Subcutaneous abdominal adipose tissue (tissue), 5 donors: Measurements from ENCODE around the gene DNER.
A peak's percentile ranks its signal among the peaks of the same experiment; 100 is the strongest.

Experiments
- H3K27ac ChIP-seq: one replicate; pipeline ENCODE4 v1.7.0; 2013; ENCODE audit warnings: low read depth, mild to moderate bottlenecking, inconsistent platforms, low read length, moderate library complexity
- H3K27me3 ChIP-seq, 5 donors: one replicate each; pipeline ENCODE4 v1.7.0; 2013; ENCODE audit warnings: low read length in 5 of 5, inconsistent platforms in 1 of 5; ENCODE audit not compliant: control insufficient read depth in 5 of 5, insufficient read depth in 4 of 5
- H3K36me3 ChIP-seq, 5 donors: one replicate each; pipeline ENCODE4 v1.7.0; 2013; ENCODE audit warnings: low read length in 5 of 5; ENCODE audit not compliant: control insufficient read depth in 5 of 5, insufficient read depth in 5 of 5
- H3K4me1 ChIP-seq, 5 donors: one replicate each; pipeline ENCODE4 v1.7.0; 2013; ENCODE audit warnings: low read length in 5 of 5, mild to moderate bottlenecking in 3 of 5, moderate library complexity in 1 of 5; ENCODE audit not compliant: control insufficient read depth in 5 of 5, insufficient read depth in 5 of 5
- H3K4me3 ChIP-seq, 5 donors: one replicate each; pipeline ENCODE4 v1.7.0; 2013; ENCODE audit warnings: low read length in 5 of 5, low read depth in 1 of 5
- H3K9ac ChIP-seq, 5 donors: one replicate each; pipeline ENCODE4 v1.7.0; 2013; ENCODE audit warnings: low read length in 5 of 5, mild to moderate bottlenecking in 4 of 5, moderate library complexity in 3 of 5
- H3K9me3 ChIP-seq, 5 donors: one replicate each; pipeline ENCODE4 v1.7.0; 2013; ENCODE audit warnings: low read length in 5 of 5; ENCODE audit not compliant: control insufficient read depth in 5 of 5
- donor health status: healthy.
- donor health status: healthy.
- donor health status: healthy.
- donor health status: healthy.
- donor health status: healthy.

The DNER gene

GRCh38 chr2:229718057-229718456, 3.7 kb upstream of the DNER start:
- Histone ChIP-seq H3K9ac (no peak overlapping the region), H3K4me3 (no peak overlapping the region), H3K27ac (no peak overlapping the region), H3K9me3 (no peaks in the 10 kb centered on the region), H3K4me1 (peaks cover 0 to 20% (median 17%) of the 10 kb centered on the region in 5 donors), H3K36me3 (no peaks in the 10 kb centered on the region), H3K27me3 (peaks cover 17 to 40% (median 28%) of the 10 kb centered on the region in 5 donors)

DNA sequence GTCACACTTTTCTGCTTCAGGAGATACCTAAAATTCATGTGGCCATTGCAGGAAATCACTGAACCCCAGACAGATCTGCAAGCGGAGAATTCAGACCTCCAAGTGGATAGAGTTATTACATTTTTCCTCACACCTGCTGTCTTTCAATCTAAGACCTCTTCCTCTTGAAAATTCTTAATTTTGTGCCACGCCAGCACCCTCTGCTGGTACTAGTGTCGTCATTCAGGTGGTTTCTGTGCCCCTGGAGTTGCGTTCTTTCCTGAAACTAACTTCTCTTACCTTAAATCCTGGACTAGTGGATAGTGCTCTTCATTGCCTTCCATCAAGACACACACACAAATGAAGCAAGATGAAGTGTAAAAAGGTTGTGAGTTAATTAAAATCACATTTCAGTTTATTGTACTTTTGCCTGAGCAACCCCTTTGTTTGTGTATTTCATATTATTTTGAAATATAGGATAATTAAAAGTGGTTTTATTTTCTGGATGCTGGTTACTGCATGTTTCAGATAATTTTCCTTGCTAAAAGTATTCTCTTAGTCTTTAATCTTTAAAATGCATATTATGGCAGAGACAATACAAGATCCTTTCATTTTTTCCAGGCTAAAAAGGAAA, 1.6 kb upstream of the DNER start:
- no peak overlapping the region for H3K4me3 ChIP-seq
- H3K4me1 ChIP-seq, result peaks cover 0 to 20% (median 17%) of the 10 kb centered on the region in 5 donors
- no peak overlapping the region for H3K27ac ChIP-seq
- no peaks in the 10 kb centered on the region for H3K36me3 ChIP-seq
- peaks cover 0 to 7% (median 0%) of the 10 kb centered on the region in 5 donors for H3K9me3 ChIP-seq
- H3K9ac ChIP-seq, result no peak overlapping the region
- peaks cover 24 to 47% (median 36%) of the 10 kb centered on the region in 5 donors for H3K27me3 ChIP-seq

- Histone ChIP-seq H3K9ac (no peak overlapping the region), H3K4me1 (peaks cover 0 to 20% (median 17%) of the 10 kb centered on the region in 5 donors), H3K4me3 (peak overlapping the region in 3 of 5 donors; percentile 32 to 67 (median 66)), H3K27me3 (peaks cover 24 to 58% (median 40%) of the 10 kb centered on the region in 5 donors), H3K9me3 (peaks cover 0 to 7% (median 0%) of the 10 kb centered on the region in 5 donors), H3K27ac (no peak overlapping the region), H3K36me3 (no peaks in the 10 kb centered on the region)
These were observed 584 bp upstream of the DNER start for GRCh38 chr2:229714736-229715541.

GRCh38 chr2:229713371-229714079, 830 bp downstream of the DNER start:
- no peak overlapping the region for H3K27ac ChIP-seq
- H3K4me3 ChIP-seq, result peak overlapping the region in 2 of 5 donors; percentile 27 to 43
- H3K4me1 ChIP-seq, result peaks cover 0 to 20% (median 17%) of the 10 kb centered on the region in 5 donors
- H3K9me3 ChIP-seq, result peaks cover 0 to 7% (median 0%) of the 10 kb centered on the region in 5 donors
- H3K36me3 ChIP-seq, result no peaks in the 10 kb centered on the region
- peaks cover 24 to 53% (median 40%) of the 10 kb centered on the region in 5 donors for H3K27me3 ChIP-seq
- H3K9ac ChIP-seq, result no peak overlapping the region

- H3K4me1 ChIP-seq, result peaks cover 0 to 20% (median 17%) of the 10 kb centered on the region in 5 donors
- no peak overlapping the region for H3K27ac ChIP-seq
- peaks cover 0 to 7% (median 0%) of the 10 kb centered on the region in 5 donors for H3K9me3 ChIP-seq
- H3K9ac ChIP-seq, result no peak overlapping the region
- H3K36me3 ChIP-seq, result no peaks in the 10 kb centered on the region
- H3K27me3 ChIP-seq, result peaks cover 24 to 51% (median 31%) of the 10 kb centered on the region in 5 donors
- no peak overlapping the region for H3K4me3 ChIP-seq
These were observed 2.2 kb downstream of the DNER start for GRCh38 chr2:229712136-229712535.

- peaks cover 10 to 21% (median 17%) of the 10 kb centered on the region in 5 donors for H3K27me3 ChIP-seq
- H3K9me3 ChIP-seq, result peaks cover 0 to 7% (median 0%) of the 10 kb centered on the region in 5 donors
- peaks cover 0 to 3% (median under 1%) of the 10 kb centered on the region in 5 donors for H3K4me1 ChIP-seq
- no peak overlapping the region for H3K9ac ChIP-seq
- H3K4me3 ChIP-seq, result no peak overlapping the region
- H3K36me3 ChIP-seq, result no peaks in the 10 kb centered on the region
- H3K27ac ChIP-seq, result no peak overlapping the region
These were observed 6.0 kb downstream of the DNER start for GRCh38 chr2:229708335-229708734.

DNA sequence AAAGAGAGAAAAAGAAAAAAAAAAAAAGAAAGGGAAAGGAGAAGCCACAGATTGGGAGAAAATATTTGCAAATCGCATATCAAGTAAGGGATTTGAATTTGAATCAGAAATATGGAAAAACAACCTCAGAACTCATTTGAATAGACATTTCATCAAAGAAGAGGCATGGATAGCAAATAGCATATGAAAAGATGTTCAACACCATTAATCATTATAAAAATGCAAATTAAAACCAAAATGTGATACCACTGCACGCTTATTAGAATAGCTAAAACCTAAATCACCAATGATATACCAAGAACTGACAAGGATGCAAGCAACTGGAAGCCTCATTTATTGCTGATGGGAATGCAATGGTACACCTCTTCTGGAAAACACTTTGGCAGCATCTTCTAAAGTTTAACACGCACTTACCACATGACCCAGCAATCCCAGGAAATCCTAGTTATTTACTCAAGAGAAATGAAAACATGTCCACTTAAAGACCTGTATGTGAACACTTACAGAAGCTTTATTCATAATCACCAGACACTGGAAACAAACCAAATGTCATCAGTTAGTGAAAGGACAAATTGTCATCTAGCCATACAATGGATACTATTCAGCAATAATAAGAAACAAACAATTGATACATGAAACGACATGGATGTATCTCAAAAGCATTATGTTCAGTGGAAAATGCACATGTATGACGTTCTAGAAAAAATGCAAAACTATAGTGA, 10.3 kb downstream of the DNER start:
- H3K4me1 ChIP-seq, result no peaks in the 10 kb centered on the region
- H3K4me3 ChIP-seq, result no peak overlapping the region
- no peaks in the 10 kb centered on the region for H3K36me3 ChIP-seq
- H3K27ac ChIP-seq, result no peak overlapping the region
- H3K27me3 ChIP-seq, result peaks cover 0 to 3% (median 0%) of the 10 kb centered on the region in 5 donors
- H3K9ac ChIP-seq, result no peak overlapping the region
- no peaks in the 10 kb centered on the region for H3K9me3 ChIP-seq

DNA sequence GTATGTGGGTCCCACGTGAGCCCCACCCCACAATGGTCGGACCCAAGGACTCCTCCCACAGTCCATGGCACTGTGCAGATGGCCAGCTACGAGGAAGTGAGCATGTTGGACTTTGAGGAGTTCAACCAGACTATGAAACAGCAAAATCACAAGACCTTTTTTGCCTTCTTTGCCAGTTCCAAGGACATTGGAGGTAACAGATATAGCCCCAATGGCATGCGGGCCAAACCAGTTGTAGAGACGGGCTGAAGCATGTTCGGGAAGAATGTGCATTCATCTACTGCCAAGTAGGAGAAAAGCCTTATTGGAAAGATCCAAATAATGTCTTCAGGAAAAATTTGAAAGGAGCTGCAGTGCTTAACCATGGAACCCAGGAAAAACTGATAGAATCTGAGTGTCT, 12.6 kb downstream of the DNER start:
- Histone ChIP-seq H3K4me3 (no peak overlapping the region), H3K4me1 (no peaks in the 10 kb centered on the region), H3K36me3 (no peaks in the 10 kb centered on the region), H3K9ac (no peak overlapping the region), H3K27me3 (no peaks in the 10 kb centered on the region), H3K9me3 (no peaks in the 10 kb centered on the region), H3K27ac (no peak overlapping the region)

DNA sequence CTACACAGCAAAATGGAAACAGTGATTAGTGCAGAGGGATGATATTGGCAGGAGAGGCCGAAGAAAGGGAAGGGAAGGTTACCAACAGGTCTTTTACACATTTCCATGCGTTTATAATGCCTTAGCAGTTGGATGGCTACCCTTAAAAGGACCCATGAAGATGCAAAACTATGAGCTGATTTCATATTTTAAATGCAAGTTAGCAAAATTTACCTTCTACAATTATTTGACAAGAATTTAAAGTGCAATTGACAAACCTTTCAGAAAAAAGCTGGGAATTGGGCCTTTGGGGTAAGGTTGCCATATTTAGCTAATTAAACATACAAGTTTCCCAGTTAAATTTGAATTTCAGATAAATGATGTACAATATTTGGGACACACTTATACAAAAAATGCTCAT, 13.3 kb downstream of the DNER start:
- no peaks in the 10 kb centered on the region for H3K27me3 ChIP-seq
- H3K4me1 ChIP-seq, result no peaks in the 10 kb centered on the region
- H3K4me3 ChIP-seq, result no peak overlapping the region
- no peaks in the 10 kb centered on the region for H3K9me3 ChIP-seq
- no peaks in the 10 kb centered on the region for H3K36me3 ChIP-seq
- H3K27ac ChIP-seq, result no peak overlapping the region
- no peak overlapping the region for H3K9ac ChIP-seq
